SIG-M5 treated with dmso at 0.1 percent for 504 hours (cell line): ENCODE measurements around the gene EPHA6.
"Not testable (repeated sequence)": the region's sequence is repeated elsewhere in the genome, so short reads cannot be mapped to it uniquely, and the experiment has no call there.

Experiments
- DNase-seq: peaks from one replicate; lab custom pipeline; 2025; ENCODE audit not compliant: unreplicated experiment; lab: John Stamatoyannopoulos, UW

Gene EPHA6

DNA sequence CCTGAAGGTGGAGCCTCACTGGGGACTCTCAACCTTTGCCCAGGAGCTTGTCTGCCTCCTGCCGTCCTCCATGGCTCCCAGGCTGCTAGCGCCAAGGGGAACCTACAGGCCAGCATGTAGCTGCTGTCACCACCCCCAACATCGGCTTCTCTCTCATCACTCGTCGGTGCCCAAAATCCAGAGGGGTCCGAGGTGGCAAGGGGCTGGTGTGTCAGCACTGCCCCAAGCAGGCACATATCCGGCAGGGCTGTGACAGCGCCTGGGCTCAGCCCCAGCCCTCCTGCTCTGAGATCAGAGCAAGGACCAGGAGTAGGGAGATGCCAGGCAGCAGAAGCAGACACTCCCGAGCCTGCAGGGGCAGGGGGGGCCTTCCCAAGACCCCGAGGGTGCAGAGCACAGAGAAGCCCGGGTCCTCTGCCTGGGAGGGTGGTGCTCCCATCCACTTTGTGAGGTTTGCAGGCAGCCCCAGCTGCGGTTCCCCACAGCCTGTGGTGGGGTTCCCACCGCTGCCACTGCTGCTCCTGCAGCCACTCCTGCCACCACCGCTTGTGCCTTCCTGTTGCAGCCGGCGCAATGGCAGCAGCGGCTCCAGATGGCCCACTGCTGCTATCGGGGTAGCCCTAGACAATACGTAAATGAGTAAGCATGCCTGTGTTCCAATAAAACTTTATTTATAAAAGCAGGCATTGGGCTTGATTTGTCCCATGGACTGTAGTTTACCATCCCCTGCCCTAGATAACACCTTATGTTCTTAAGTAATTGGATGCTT, 451.0 kb downstream of the EPHA6 start:
- DNase-seq: no peak

DNA sequence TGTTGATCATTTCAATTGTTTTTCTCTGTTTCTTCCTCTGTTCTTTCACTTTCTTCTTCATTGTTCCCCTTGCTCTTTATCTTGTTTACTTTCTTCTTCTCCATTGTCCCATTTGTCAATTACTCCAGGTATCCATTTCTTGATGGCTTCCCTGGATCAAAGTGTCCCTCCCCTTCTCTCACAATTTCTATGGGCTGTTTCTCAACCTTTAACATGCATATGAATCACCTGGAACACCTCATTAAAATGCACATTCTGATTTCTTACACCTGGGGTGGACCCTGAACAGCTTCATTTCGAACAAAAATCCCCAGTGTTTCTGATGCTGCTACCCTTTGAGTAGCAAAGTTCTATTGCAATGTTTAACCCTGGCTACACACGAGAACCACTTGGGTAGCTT, 454.8 kb downstream of the EPHA6 start:
- no peak for DNase-seq

DNA sequence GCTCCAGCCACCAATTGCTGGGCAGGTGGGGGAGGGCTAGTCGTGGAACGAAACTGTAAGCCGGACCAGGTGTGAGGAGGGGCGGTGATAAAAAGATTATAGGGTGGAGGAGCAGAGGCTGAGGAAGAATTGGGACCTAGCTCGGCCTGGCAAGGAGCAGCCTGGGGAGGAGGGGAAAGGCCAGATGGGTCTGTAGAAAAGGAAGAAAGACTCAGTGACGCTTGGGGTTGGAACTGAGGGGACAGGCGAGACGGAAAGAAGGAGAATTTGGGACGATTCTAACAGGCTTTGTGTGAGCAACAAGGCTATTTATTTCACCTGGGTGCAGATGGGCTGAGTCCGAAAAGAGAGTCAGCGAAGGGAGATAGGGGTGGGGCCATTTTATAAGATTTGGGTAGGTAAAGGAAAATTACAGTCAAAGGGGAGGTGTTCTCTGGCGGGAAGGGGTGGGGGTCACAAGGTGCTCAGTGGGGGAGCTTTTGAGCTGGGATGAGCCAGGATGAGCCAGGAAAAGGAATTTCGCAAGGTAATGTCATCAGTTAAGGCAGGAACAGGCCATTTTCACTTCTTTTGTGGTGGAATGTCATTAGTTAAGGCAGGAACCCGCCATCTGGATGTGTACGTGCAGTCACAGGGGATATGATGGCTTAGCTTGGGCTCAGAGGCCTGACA, 462.6 kb downstream of the EPHA6 start:
- DNase-seq: not testable (repeated sequence)

DNA sequence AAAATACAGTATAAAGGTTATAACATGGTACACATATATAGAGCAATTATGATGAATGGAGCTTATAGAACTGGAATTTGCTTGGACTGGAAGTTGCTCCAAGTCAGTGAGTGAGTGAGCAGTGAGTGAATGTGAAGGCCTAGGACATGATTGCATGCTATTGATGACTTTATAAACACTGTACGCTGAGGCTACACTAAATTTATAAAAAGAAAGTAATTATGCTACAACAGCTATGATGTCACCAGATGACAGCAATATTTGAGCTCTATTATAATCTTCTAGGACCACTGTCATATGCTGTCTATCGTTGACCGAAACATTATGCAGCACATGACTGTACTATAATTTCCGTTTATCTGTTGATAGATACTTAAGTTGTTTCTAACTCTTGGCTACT, 463.3 kb downstream of the EPHA6 start:
- DNase-seq: no peak

DNA sequence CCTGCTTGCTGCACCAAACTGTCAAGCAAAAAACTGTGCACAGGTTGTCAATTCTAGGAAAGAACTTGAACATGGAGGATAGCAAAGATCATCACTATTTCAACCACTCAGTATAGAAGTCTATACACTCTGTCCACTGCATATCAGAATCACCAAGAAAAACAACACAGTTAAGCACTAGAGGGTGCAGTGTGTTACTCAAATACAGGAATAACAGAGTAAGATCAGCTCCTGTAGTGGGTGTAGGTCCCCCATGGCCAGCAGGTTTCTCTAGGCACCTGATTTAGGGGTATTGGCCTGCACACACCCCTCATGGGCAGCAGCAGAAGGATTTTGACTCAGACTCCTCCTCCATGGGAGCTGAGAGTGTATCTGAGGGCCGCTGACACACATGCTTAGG, 464.1 kb downstream of the EPHA6 start:
- no peak for DNase-seq

DNA sequence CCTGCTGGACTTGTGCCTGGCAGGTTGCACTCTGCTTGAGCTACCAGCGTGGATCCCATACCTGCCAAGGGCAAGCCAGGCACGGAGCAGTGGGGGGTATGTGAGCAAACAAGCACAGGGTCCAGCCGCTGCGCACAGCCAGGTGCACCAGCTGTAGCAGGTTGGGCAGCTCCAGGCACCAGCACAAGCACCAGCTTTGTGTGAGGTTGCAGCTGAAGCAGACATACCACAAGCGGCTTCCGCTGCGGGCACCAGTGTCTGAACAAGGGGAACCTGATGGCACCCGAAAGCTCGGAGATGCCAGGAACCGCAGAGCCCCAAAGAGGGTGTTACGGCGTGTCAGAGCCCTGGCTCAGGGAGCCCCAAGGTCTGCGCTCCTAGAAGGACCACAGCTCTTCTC, 477.5 kb downstream of the EPHA6 start:
- DNase-seq: no peak

DNA sequence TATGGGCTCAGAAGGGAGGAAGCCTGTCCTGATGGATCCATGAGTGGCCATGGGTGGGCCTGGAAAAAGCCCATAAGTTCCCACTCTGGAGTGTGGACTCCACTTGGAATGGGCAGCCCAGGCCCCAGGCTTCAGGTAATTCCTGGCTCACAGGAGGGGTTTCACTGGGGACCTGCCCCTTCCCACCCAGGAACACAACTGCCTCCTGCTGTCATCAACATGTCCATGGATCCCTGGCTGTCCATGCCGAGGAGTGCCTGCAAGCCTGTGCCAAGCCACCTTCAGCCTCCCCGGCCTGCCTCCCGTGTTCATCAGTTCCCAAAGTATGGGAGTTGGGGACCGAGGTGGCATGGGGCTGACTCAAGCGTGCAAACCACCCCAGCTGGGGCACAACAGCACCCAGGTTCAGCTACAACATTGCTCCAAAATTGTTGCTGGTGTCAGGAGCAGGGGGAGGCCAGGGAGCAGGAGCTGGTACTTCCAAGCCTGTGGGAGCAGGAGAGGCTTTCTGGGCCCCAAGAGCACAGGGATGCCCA, 479.3 kb downstream of the EPHA6 start:
- DNase-seq: no peak

DNA sequence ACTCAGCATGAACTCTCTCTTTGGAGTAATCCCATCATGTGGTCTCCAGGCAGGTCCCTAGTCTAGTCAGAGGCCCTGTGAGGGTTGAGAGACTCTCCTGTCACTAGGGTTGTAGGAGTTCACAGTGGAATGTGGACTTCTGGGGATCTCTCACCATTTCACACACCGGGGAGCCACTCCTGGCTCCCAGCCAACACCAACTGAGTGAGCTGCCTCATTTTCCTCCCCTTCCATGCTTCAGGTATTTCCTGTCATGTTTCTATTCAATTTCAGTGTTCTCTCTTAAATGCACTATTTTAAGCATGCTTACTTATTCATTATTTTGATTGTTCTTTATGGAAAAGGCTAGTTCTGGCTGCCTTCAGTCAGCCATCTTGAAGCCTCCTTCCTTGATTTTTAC, 482.6 kb downstream of the EPHA6 start:
- DNase-seq: no peak

DNA sequence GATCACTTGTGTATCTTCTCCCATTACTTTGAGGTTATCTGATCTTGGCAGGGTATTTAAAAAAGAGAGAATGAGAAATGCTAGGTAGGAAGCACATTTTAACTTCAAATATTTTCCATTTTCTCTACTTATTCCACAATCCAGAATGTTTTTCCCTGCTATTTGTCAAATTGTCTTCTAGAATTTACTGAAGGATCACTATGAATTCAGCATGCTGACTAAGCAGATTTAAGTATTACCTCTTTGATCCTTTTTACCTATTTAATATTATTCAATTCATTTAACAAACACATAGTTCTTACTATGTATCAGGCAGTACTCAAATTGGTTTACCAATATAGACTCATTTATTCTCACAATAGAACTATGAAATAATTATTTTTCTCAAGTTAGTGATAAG, 486.7 kb downstream of the EPHA6 start:
- no peak for DNase-seq

DNA sequence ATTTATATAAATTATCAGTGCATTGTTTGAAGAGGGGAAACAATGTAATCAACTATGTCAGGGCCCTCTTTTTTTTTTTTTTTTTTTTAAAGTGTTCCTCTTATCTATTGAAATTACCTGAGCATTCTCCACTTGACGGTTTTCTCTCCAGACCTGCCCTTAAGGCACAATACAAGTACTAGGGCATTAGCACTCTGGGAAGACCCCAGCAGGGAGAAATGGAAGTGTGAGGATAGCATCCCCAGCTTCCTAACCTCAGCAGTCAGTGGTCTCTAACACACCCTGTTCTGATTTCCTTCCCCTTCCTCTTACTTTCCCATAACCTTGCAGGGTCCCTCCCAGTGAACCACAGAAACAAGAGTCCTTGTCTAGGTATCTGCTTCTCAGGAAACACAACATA, 491.8 kb downstream of the EPHA6 start:
- no peak for DNase-seq

DNA sequence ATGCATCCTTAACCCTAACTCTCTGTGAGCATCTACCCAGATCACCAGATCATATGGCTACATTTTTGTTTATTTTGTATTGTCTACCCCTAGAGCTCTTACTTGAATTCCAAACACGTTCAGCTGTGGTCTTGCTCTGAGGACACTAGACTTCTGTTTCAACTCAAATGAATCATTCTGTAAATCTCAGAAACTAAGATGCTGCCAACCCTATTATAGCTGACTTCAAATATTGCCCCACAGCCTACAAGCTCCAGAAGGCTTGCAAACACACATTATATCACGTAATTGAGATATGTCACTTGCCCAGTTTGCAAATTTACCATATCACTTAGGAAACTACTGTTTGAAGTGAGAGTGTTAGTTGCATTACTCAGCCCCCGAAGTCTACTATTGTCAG, 524.0 kb downstream of the EPHA6 start:
- DNase-seq: no peak

DNA sequence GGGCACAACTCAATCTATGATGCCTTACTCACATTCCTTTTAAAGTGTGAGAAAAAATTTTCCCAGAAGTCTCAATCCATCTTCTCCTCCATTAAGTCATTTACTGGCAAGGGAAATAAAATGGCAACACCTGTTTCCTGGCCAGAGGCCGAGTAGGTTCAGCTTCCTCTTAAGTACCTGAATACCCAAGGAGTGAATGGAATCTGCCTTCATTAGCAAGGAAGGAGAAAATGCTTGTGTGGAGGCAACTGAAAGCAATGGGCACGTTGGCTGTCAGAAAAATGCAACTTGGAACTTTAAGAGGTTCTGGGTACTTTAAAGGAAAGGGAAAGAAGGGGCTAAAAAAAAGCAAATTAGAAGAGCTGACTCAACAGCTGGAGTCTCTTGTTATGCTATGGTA, 526.5 kb downstream of the EPHA6 start:
- DNase-seq: no peak

DNA sequence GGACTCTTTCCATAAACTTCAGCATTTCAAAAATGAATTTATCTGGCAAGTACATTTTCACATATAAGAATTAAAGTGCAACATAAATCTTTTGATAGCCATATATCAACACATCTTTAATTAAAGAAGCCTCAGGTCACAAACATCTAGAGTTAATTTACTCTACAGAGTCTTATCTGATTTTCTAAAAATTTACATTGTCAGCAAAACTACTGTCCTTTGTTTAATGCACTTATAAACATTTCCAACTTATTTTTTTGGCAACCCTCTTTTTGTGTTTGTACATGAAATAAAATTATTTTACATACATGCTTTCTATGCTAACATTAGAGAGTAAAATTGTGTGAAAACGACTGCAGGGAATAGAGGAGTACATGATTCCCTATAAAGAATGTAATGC, 533.4 kb downstream of the EPHA6 start:
- DNase-seq: no peak

DNA sequence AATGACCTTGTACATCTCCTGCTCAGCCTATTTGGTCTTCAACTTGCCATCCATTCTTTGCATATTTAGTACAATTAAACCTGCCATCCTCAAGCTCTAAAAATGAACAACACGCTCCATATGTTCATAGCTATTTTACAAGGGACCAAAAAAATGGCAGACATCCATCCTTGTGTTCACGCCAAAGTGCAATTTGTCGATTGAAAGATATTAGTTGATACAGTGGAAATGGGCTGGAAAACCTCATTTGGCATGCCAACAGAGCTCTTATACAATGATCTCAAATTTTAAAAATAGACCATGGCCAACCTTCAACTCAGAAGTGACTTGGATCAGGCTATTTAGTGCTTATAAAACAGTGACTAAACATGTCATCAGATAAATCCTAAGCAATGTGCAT, 536.6 kb downstream of the EPHA6 start:
- no peak for DNase-seq

DNA sequence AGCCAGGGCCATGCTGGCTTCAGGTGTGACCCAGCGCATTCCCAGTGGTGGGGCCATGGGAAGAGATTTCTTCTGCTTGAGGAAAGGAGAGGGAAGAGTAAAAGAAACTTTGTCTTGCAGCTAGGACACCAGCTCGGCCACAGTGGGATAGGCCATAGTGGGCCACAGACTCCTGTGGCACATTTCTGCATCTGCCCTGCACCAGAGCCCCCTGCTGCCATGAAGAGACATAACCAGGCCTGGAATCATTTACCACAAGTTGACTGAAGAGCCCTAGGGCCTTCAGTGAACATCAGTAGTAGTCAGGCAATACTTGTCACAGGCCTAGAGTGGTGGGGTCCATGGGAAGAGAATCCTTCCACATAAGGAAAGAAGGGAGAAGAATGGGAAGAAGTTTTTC, 538.8 kb downstream of the EPHA6 start:
- DNase-seq: no peak

DNA sequence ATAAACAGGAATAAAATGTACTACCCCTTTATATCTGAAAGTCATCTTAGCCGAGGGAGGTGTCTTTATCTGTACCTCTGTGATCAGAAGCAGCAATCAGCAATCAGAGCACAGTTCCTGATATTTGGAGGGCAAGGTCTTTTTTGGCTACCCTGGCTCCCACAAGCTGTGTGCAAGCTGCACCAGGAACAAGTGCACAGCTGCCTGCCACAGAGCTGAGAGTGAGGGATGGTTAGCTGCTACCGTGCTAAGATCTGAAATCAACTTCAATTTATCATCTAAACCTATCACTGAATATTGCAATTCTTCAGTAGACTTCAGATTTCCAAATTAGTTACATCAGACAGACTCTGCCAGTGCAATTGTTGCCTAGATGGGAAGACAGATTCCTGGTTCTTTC, 545.6 kb downstream of the EPHA6 start:
- DNase-seq: no peak

DNA sequence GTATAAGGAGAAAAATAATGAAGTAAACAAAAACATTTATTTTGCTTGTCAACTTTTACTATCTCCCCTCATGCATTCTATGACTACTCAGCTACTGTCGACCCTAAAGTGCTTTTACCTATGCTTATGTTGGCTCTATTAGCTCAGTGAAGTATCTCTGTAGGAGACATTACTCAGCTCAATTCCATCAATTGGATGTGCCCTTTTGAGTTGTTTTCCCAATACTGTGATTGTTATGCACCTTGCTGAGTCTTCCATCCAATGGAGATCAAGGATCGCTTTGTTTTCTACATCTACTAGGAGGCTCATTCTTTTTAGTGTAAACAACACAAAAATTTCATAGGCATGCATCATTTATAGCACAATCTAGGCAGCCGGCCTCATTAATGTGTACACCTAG, 546.4 kb downstream of the EPHA6 start:
- no peak for DNase-seq

DNA sequence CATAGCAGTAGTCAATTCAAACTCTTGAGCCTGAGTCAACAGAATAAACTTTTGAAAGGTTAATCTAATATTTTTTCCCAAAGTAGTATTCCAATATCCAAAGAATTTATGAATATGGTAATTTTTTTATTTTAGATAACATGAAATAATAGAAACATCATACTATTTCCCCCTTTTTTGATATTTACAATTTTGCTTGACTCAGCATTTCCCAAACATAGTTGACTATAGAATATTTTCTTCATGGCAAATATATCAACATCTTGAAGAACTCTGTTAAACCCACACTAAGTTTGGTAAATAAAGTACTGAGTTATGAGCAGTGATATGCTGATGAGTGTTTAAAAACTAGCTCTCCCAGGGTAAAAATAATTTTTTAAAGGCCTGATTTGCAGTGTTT, 570.2 kb downstream of the EPHA6 start:
- no peak for DNase-seq

DNA sequence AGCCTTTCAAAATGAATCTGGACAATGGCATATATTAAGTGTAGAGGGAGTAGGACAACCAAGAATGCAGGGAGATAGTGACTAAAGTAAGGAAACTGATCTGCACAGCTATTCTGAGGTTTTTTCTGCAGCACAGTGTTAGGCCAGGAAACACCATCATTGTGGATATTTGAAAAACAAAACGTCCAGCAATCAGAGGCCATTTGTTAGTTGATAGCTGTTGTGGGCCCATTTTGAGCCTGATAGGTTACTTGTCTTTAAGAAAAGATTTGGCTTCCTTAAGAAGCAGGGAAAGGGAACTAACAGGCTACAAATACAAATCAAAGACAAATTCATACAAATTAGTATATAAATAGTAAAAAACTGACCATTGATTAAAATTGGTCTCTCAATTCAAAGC, 574.4 kb downstream of the EPHA6 start:
- no peak for DNase-seq

DNA sequence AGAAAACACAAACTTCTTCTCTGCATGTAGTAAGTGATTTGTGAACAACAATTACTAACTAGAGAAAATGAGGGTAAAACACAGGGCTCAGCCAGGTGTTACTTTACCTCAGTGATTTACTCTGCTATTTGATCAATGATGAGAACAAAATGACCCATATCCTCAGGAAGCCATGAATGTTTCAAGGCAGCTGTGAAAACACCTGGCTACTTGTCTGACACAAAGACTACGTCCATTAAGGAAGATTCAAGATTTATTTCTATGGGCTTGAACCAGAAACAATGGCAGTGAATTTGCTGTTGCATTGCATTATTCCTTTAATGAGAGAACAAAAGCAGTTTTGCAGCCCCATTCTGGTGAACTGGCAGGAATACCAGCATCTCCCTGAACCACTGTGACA, 575.5 kb downstream of the EPHA6 start:
- no peak for DNase-seq

DNA sequence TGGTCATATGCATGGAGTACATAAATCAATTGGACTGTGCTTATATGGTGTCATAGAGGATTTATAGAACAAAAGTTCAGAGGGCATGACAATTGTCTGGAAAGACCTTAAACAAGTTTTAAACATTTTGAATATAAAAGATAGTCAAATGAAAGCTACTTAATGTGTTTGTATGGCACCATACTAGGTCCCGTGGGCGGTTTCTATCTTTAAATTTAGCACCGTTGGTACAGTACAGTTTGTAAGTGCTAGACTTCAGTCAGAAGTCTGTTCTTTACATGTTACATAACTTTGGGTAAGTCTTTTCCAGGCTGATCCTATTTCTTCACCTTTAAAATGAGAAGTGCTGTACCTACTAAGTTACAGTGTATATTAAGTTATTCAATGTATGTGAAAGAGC, 576.8 kb downstream of the EPHA6 start:
- no peak for DNase-seq

DNA sequence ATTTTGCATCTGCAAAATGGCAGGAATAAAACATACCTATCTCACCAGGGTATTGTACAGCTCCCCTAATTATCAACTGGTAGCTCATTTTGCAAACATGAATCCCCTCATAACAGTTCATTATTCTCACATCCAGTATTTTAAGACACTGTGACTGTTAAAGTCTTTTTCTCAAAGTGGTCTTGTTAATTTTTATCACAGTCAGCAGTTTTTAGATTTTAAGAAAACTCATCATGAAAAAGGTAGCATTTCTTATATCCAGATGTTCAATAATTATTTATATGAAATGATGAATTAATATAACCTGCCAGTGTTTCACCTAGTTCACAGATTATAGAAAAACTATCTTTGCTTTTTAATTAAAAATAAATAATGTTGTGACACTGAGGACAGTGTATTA, 595.2 kb downstream of the EPHA6 start:
- no peak for DNase-seq

DNA sequence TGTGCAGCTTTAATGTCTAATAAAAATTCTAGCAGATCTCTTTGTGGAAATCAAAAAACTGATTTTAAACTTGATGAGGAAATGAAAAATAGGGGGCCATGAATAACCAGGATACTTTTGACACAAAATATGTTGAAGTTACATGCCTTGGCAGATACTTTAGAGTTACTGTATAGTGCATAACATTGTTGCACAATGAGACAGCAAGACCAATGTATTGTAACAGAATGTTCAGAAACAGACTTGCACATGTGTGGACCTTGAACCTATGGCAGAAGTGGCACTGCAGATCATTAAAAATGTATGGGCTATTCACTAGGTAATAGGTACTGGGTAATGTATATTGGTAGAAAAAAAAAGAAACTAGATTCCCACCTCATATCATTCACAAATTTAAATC, 607.2 kb downstream of the EPHA6 start:
- DNase-seq: no peak
